Mammary epithelial cell (primary cell): ENCODE measurements around the gene LRP2.

Experiments
- CTCF ChIP-seq, 2 donors: IDR thresholded peaks in 1 of 2; conservative IDR thresholded peaks in 1 of 2; 2 replicates each; pipeline ENCODE4 v1.5.1; 2011 to 2012; ENCODE audit warnings: inconsistent platforms in 2 of 2, low read length in 2 of 2, mild to moderate bottlenecking in 2 of 2, control low read depth in 1 of 2, low read depth in 1 of 2; ENCODE audit not compliant: insufficient read depth in 1 of 2; ENCODE audit errors: extremely low read depth in 1 of 2
- EZH2 ChIP-seq: IDR thresholded peaks from 2 replicates; pipeline ENCODE4 v1.6.1; 2012; ENCODE audit warnings: low read length, inconsistent platforms, borderline replicate concordance

DNA sequence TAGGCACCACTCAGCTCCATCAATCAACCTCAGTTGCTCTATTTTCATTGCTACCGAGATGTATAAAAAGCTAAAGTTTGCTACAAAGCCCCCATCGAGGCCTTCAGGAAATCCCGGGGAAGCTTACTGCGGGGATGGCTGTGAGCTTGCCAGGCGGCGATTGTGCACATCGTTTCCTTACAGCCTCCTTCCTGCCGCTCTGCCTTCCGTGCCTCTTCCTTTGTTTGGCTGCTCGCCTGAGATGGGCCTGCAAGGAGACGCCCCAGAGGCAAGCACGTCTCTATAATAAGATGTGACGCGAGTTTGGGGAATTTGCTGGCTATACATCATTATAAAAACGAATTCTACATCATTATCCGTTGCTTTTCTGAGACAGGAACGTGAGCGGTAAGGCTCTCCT, 251.4 kb downstream of the LRP2 start:
- TF ChIP-seq CTCF (conservative IDR thresholded peaks at IDR 0.05 in 1 of 2, IDR thresholded peaks at IDR 0.05 in 1 of 2; ENCODE audit: extremely low read depth in 1 of 2, insufficient read depth in 1 of 2, low read depth in 1 of 2, low read length in 2 of 2), result no peak
- no peak for TF ChIP-seq EZH2
